HG02981 (cell line): ENCODE measurements around the gene P2RX7.
"Not testable (repeated sequence)": the region's sequence is repeated elsewhere in the genome, so short reads cannot be mapped to it uniquely, and the experiment has no call there.

Experiments
- ATAC-seq: cut with Tn5 transposase; IDR thresholded peaks from one replicate; pipeline ENCODE4 v1.9.1; 2021; ENCODE audit warnings: mild to moderate bottlenecking, moderate library complexity; ENCODE audit not compliant: unreplicated experiment

Gene P2RX7

GRCh38 chr12:121133838-121134237 is 1.2 kb downstream of the P2RX7 start:
- no peak for ATAC-seq

DNA sequence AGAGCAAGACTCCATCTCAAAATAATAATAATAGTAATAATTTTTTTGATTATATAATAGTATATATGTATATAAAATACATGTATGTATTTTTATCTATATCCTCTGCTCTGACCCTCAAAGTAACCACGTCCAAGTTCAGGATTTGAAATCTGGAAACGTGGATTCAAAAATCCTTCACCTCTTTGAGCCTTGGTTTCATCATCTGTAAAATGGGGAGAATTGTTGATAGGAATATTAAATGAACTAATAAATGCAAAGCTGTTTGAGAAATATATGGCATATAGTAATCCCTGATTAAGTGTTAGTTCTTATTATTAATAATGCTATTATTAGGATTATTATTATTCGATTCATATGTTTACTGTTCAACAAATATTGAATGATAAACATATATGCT is 2.6 kb downstream of the P2RX7 start:
- ATAC-seq = no peak

- ATAC-seq = no peak
These were observed 4.8 kb downstream of the P2RX7 start for GRCh38 chr12:121137512-121137911.

- ATAC-seq = no peak
These were observed 5.6 kb downstream of the P2RX7 start for GRCh38 chr12:121138284-121138683.

DNA sequence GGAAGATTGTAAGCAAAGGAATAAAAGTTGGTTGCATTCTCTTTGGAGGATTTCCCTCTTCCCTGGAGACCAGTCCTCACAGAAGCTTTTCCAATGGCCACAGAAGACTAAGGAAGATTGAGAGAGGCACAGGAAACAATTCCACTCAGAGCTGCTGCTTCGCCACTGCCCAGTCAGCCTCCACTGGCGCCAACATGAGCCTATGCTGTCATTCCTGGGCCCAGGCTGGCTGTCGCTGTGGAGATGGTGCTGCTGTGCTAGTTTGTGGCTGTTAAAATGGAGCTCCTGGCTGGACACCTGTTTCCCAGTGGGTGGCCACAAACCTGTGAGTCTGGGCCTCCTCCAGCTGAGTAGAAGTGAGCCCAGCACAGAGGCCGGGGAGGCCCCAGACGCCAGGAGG is 6.6 kb downstream of the P2RX7 start:
- ATAC-seq = no peak

DNA sequence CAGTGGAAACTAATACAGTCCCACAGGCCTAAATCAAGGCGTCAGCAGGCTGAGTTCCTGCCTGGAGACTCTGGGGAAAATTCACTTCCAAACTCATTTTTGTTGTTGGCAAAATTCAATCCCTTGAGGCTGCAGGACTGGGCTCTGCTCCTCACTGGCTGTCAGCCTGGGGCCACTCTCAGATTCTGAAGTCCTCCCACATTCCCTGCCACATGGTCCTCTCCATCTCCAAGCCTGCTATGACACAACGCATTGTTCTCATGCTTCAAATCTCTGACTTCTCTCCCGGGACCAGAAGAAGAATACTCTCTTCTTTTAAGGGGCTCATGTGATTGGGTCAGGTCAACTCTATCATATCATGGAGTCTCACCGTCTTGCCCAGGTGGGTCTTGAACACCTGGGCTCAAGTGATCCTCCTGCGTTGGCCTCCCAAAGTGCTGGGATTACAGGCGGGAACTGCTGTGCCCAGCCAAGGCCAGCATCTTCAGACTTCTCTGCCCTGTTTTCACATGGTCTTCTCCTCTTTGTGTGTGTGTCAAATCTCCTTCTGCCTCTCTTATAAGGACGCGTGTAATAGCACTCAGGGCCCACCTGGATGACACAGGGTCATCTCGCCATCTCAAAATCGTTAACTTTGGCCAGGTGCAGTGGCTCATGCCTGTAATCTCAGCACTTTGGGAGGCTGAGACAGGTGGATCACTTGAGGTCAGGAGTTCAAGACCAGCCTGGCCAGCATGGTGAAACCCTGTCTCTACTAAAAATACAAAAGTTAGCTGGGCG is 9.7 kb downstream of the P2RX7 start:
- no peak for ATAC-seq

GRCh38 chr12:121144416-121144914 is 11.8 kb downstream of the P2RX7 start:
- ATAC-seq = no peak

DNA sequence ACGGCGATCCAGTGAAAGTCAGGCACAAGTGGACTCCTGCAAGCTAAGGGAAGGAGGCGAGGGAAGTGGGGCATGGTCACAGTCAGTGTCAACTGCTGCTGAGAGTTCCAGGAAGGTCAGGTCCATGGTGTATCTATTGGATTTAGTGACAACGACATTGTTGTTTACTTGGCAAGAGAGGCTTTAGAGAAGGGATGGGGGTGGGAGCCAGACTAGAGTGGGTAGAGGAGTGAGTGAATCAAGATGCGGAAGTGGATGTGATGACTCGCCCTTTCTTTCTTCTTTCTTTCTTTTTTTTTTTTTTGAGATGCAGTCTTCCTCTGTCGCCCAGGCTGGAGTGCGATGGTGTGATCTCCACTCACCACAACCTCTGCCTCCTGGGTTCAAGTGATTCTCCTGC is 12.5 kb downstream of the P2RX7 start:
- no peak for ATAC-seq

- not testable (repeated sequence) for ATAC-seq
These were observed 16.6 kb downstream of the P2RX7 start for GRCh38 chr12:121149289-121149688.

DNA sequence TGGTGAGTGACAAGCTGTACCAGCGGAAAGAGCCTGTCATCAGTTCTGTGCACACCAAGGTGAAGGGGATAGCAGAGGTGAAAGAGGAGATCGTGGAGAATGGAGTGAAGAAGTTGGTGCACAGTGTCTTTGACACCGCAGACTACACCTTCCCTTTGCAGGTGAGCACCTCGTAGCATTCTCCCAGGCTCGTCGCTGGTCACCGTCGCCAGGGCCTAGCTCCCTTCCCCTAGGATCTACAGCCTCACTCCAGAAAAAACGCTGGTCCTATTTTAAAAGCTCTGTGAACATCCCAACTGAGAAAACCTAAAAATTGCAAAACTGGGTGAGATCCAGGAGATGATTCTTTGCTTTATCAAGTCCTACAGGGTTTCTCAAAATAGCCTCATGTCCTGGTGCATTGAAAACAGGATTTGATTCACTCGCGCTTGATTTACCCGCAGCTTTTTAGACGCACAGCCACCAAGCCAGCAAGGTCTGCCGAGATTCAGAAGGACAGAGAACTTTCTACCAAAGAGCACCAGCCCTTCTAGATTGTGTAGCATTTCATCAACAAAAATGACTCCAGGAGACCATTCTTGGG is 22.2 kb downstream of the P2RX7 start:
- no peak for ATAC-seq

- no peak for ATAC-seq
These were observed 23.7 kb downstream of the P2RX7 start for GRCh38 chr12:121156365-121156764.

DNA sequence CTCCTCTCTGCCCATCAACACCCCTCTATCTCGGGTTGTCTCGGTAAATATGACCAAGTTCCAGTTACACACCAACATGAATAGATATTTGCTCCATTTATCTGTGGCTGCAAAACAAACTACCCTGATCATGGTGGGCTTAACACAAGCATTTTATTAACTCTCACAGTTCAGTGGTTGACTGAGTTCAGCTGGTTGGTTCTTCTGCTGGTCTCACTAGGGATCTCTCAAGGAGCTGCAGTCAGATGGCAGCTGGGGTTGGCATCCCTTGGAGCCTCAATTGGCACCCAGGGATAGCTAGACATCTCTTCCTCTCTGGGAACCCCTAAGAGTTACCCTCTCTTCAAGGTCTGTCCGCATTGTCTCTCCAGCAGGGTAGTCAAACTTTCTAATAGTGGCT is 25.4 kb downstream of the P2RX7 start:
- no peak for ATAC-seq

GRCh38 chr12:121158728-121159351 is 26.2 kb downstream of the P2RX7 start:
- ATAC-seq = not testable (repeated sequence)

GRCh38 chr12:121159467-121160307 is 27.0 kb downstream of the P2RX7 start:
- no peak for ATAC-seq

DNA sequence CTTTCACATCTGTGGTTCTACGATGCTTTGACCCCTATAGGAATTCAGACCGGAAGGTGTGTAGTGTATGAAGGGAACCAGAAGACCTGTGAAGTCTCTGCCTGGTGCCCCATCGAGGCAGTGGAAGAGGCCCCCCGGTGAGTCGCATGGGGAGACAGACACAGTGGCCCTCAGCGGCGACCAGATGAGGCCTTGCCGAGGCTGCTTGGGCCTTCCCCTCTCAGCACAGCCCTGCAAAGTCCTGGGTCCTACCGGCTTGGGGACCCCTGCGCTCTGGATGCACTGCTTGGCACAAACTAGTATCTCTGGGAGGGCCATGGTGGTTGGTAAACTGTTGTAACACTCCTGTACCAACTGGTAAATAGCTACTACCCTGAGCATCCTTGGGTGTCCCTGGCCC is 29.7 kb downstream of the P2RX7 start:
- no peak for ATAC-seq

DNA sequence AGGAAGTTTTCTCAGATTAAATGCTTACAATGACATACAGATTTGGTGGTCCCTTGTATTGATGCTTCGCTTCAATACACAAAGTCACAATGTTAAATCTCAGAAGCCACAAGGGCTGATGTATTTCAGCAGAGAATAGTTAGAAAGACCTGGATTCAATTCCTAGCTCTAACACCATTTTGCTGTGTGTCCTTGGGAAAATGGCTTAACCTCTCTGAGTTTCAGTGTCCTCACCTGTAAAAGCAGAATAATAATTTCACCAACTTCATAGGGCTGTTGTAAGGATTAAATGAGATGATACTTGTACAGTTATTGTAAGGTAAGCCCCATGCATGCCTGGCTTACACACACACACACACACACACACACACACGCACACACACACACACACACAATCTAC is 30.3 kb downstream of the P2RX7 start:
- ATAC-seq = no peak

DNA sequence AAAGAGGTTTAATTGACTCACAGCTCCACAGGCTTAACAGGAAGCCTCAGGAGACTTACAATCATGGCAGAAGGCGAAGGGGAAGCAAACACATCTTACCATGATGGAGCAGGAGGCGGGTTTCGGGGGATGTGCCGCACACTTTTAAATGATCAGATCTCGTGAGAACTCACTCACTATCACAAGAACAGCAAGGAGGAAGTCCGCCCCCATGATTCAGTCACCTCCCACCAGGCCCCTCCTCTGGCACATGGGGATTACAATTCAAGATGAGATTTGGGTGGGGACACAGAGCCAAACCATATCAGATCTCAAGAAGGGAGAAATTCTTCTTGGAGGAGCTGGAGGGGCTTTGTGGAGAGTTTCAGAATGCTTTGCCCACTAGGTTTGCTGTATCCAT is 32.2 kb downstream of the P2RX7 start:
- not testable (repeated sequence) for ATAC-seq

DNA sequence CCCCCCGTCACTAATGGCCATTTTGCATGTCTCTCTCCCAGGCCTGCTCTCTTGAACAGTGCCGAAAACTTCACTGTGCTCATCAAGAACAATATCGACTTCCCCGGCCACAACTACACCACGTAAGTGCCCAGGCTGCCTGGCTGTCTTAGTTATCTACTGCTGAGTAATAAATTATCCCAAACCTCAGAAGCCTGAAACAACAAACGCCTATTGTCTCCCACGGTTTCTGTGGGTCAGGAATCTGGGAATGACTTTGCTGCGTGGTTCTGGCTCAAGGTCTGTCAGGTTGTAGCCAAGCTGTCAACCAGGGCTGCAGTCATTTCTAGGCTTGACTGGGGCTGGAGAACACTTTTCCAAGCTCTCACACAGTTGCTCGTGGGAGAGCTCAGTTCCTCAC is 32.6 kb downstream of the P2RX7 start:
- ATAC-seq = no peak

- ATAC-seq = no peak
These were observed 33.7 kb downstream of the P2RX7 start for GRCh38 chr12:121166356-121166755.

DNA sequence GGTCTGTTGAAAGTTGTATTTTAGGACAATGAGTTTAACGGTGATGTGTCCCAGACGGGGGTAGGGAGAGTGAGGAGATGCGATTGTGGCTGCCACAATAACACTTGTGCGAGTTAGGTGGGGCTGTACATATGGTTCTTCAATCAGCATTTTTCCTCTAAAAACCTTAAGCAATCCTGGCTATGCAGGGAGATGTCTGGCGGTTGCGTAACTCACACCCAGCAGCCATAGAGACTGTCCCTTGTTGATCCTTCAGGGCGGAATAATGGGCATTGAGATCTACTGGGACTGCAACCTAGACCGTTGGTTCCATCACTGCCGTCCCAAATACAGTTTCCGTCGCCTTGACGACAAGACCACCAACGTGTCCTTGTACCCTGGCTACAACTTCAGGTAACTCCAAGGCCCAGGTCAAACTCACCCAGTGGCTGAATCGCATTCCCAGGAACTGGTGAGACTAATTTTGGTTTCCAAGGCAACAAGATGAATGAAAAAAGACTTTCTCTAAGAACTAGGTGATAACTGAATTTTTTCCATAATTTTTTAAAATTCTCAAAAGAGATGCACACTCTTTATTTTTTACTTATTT is 34.6 kb downstream of the P2RX7 start:
- ATAC-seq = no peak

GRCh38 chr12:121167951-121168350 is 35.3 kb downstream of the P2RX7 start:
- no peak for ATAC-seq
